Measurements from ENCODE around the gene HOXC5. TPM values are rescaled to one million over a fixed set of nuclear protein-coding genes. Genes with fewer than 3 reads are reported as not detected.

HOXC5 gene
- total RNA-seq, 1 experiment from 2014 or later = 1.1 TPM

- TF ChIP-seq, protein P1, sequence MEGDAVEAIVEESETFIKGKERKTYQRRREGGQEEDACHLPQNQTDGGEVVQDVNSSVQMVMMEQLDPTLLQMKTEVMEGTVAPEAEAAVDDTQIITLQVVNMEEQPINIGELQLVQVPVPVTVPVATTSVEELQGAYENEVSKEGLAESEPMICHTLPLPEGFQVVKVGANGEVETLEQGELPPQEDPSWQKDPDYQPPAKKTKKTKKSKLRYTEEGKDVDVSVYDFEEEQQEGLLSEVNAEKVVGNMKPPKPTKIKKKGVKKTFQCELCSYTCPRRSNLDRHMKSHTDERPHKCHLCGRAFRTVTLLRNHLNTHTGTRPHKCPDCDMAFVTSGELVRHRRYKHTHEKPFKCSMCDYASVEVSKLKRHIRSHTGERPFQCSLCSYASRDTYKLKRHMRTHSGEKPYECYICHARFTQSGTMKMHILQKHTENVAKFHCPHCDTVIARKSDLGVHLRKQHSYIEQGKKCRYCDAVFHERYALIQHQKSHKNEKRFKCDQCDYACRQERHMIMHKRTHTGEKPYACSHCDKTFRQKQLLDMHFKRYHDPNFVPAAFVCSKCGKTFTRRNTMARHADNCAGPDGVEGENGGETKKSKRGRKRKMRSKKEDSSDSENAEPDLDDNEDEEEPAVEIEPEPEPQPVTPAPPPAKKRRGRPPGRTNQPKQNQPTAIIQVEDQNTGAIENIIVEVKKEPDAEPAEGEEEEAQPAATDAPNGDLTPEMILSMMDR (IDR thresholded peaks at IDR 0.05 in 2 of 3, conservative IDR thresholded peaks at IDR 0.05 in 1 of 3; ENCODE audit: borderline replicate concordance in 1 of 3, insufficient read depth in 1 of 3, low read depth in 2 of 3, low read length in 2 of 3) = no peak
- no peak for TF ChIP-seq CEBPB (IDR thresholded peaks at IDR 0.05; ENCODE audit: low read depth)
- no peak for TF ChIP-seq ELF1 (IDR thresholded peaks at IDR 0.05; ENCODE audit: borderline replicate concordance, low read depth)
- no peak for TF ChIP-seq EZH2 (IDR thresholded peaks at IDR 0.05)
- TF ChIP-seq ZFX (IDR thresholded peaks at IDR 0.05) = no peak
- TF ChIP-seq SRF (IDR thresholded peaks at IDR 0.05; ENCODE audit: low read depth) = no peak
- no peak for TF ChIP-seq EGR1 (IDR thresholded peaks at IDR 0.05; ENCODE audit: low read depth)
- no peak for TF ChIP-seq JUND (IDR thresholded peaks at IDR 0.05)
- TF ChIP-seq FOSL1 (IDR thresholded peaks at IDR 0.05; ENCODE audit: low read depth) = no peak
- no peak for TF ChIP-seq POLR2A (IDR thresholded peaks at IDR 0.05; ENCODE audit: borderline replicate concordance, extremely low read depth, insufficient read depth, insufficient read length)
- TF ChIP-seq, protein P2, sequence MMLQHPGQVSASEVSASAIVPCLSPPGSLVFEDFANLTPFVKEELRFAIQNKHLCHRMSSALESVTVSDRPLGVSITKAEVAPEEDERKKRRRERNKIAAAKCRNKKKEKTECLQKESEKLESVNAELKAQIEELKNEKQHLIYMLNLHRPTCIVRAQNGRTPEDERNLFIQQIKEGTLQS (IDR thresholded peaks at IDR 0.05) = no peak
These were observed 1.4 kb upstream of the HOXC5 start (continued) for GRCh38 chr12:54031480-54031879.

DNA sequence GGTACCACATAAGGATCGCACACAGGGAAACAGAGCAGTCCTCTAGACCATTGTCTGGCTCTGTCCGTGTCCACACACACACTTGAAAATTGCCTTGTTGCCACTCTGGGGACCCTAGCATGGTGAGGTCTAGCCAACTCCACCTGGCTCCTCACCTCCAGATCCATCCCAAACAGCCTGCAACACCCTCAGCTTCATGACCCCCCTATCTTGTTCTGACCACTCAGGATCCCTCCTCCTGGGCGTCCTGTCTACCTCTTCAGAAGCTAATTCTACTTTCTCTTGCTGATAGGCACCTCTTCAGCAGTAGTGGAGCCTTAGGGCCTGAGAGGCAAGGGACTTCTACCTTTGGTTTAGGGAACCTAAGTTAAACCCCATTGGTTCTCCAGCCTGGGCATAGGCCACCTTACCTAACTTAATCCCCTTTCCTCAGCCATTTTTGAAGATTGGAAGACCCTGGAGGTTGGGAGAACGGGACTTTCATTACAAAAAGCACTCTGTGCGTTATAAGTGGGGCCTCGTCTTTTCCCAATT lies 697 bp upstream of the HOXC5 start:
- H3K4me1 ChIP-seq (ENCODE audit: control insufficient read depth in 1 of 2, insufficient read depth in 2 of 2, low read length in 2 of 2) = peaks cover 7 to 28% of the 10 kb centered on the region in 2 experiments
- intact Hi-C loops (cut with micrococcal nuclease) = loop anchor here (1.0 to 5.0 kb wide), 2 partner anchors 105 to 169 kb away; no protein-coding TSS in a partner anchor
- H3K27ac ChIP-seq (ENCODE audit: low read depth, low read length) = no peak overlapping the region
- no peaks in the 10 kb centered on the region for H3K36me3 ChIP-seq (ENCODE audit: control insufficient read depth in 1 of 2, insufficient read depth in 2 of 2, low read length in 2 of 2)
- TF ChIP-seq TCF7L2 (IDR thresholded peaks at IDR 0.05; ENCODE audit: borderline replicate concordance, extremely low read depth, insufficient read depth, insufficient read length) (no peak), CEBPB (IDR thresholded peaks at IDR 0.05; ENCODE audit: low read depth) (no peak), FOSL1 (IDR thresholded peaks at IDR 0.05; ENCODE audit: low read depth) (no peak), SP1 (IDR thresholded peaks at IDR 0.05; ENCODE audit: low read depth) (no peak), ELF1 (IDR thresholded peaks at IDR 0.05; ENCODE audit: borderline replicate concordance, low read depth) (no peak), MAX (IDR thresholded peaks at IDR 0.05) (no peak), EGR1 (IDR thresholded peaks at IDR 0.05; ENCODE audit: low read depth) (no peak), POLR2A (IDR thresholded peaks at IDR 0.05; ENCODE audit: borderline replicate concordance, extremely low read depth, insufficient read depth, insufficient read length) (no peak), CBX3 (IDR thresholded peaks at IDR 0.05; ENCODE audit: low read depth) (no peak), YY1 (IDR thresholded peaks at IDR 0.05; ENCODE audit: extremely low read depth, insufficient replicate concordance, low read depth, low read length) (no peak), EZH2phosphoT487 (IDR thresholded peaks at IDR 0.05; ENCODE audit: borderline replicate concordance) (no peak)
- no peaks in the 10 kb centered on the region for H3K9me3 ChIP-seq (ENCODE audit: control insufficient read depth in 1 of 2, insufficient read depth in 1 of 2, low read depth in 1 of 2, low read length in 2 of 2)
- POLR2A ChIA-PET = interaction anchor here (0.6 to 0.8 kb wide), 4 partner anchors 47 to 327 kb away, joined by 3 read pairs; no protein-coding TSS in a partner anchor
- no peak overlapping the region for H3K4me3 ChIP-seq (replicated peaks in 1 of 2; ENCODE audit: low read depth in 1 of 2, low read length in 2 of 2)
- RAD21 ChIA-PET (ENCODE audit: low non-redundant PET in 1 of 2, low total read pairs in 2 of 2, uncharacterized antibody in 2 of 2, unreplicated experiment in 2 of 2) = interaction anchor here (0.5 to 3.0 kb wide), 11 partner anchors 10 to 176 kb away, joined by 3 to 12 read pairs (median 9); no protein-coding TSS in a partner anchor
- peak overlapping the region; percentile 100; the same call in 1 of the 2 replicates for H3K4me2 ChIP-seq (ENCODE audit: low read length)
- CTCF ChIA-PET = interaction anchor here (0.6 to 3.5 kb wide), 35 partner anchors 10 to 737 kb away, joined by 3 to 43 read pairs (median 5); partner anchors contain the start of genes HNRNPA1, HOXC10, HOXC8 and HOXC9
- H2AFZ ChIP-seq (ENCODE audit: low read depth, low read length, poor library complexity, severe bottlenecking) = no peak overlapping the region
- H3K9me2 ChIP-seq (ENCODE audit: insufficient read depth) = no peaks in the 10 kb centered on the region
- BruUV-seq (replicated peaks) = no TSS peak
- no peaks in the 10 kb centered on the region for H4K20me1 ChIP-seq (ENCODE audit: insufficient read depth)
- no peaks in the 10 kb centered on the region for H3K27me3 ChIP-seq (ENCODE audit: insufficient read depth, low read length)
- DNase-seq (ENCODE audit: low read depth, low spot score) (no peak), ATAC-seq (no peak)
- no peak overlapping the region for H3K9ac ChIP-seq (ENCODE audit: low read length)
- no peaks in the 10 kb centered on the region for H3K79me2 ChIP-seq (ENCODE audit: insufficient read depth, low read length)

Data from HCT116 (cell line).